ENCODE data around the gene RIPPLY2.

RIPPLY2 gene

GRCh38 chr6:83812595-83812994 is 40.6 kb upstream of the RIPPLY2 start:
- Histone ChIP-seq H3K27me3 (ENCODE audit: insufficient read depth, poor library complexity, severe bottlenecking) (peaks cover 15% of the 10 kb centered on the region), H3K4me1 (ENCODE audit: insufficient read depth, poor library complexity, severe bottlenecking) (peaks cover 9% of the 10 kb centered on the region), H3K36me3 (ENCODE audit: low read depth) (no peaks in the 10 kb centered on the region), H3K27ac (ENCODE audit: poor library complexity, severe bottlenecking) (no peak overlapping the region), H3K9me3 (ENCODE audit: severe bottlenecking) (no peaks in the 10 kb centered on the region), H3K4me3 (ENCODE audit: severe bottlenecking) (no peak overlapping the region)
- DNase-seq (ENCODE audit: low spot score) (no peak), ATAC-seq (ENCODE audit: low read depth) (no peak)
- no peak for TF ChIP-seq CTCF (IDR thresholded peaks at IDR 0.05; ENCODE audit: poor library complexity, severe bottlenecking)

GRCh38 chr6:83815631-83816272 is 37.4 kb upstream of the RIPPLY2 start:
- Histone ChIP-seq H3K36me3 (ENCODE audit: low read depth) (no peaks in the 10 kb centered on the region), H3K4me3 (ENCODE audit: severe bottlenecking) (no peak overlapping the region), H3K27me3 (ENCODE audit: insufficient read depth, poor library complexity, severe bottlenecking) (peaks cover 17% of the 10 kb centered on the region), H3K9me3 (ENCODE audit: severe bottlenecking) (no peaks in the 10 kb centered on the region), H3K27ac (ENCODE audit: poor library complexity, severe bottlenecking) (no peak overlapping the region), H3K4me1 (ENCODE audit: insufficient read depth, poor library complexity, severe bottlenecking) (peaks cover 9% of the 10 kb centered on the region)
- DNase-seq (ENCODE audit: low spot score), result no peak
- TF ChIP-seq CTCF (IDR thresholded peaks at IDR 0.05; ENCODE audit: poor library complexity, severe bottlenecking), result no peak
- ATAC-seq (ENCODE audit: low read depth), result peak; percentile 51

GRCh38 chr6:83822629-83823169 is 30.5 kb upstream of the RIPPLY2 start:
- H3K27me3 ChIP-seq (ENCODE audit: insufficient read depth, poor library complexity, severe bottlenecking), result peaks cover 1% of the 10 kb centered on the region
- DNase-seq (ENCODE audit: low spot score) (no peak), ATAC-seq (ENCODE audit: low read depth) (no peak)
- no peak overlapping the region for H3K4me3 ChIP-seq (ENCODE audit: severe bottlenecking)
- no peak overlapping the region for H3K27ac ChIP-seq (ENCODE audit: poor library complexity, severe bottlenecking)
- H3K4me1 ChIP-seq (ENCODE audit: insufficient read depth, poor library complexity, severe bottlenecking), result no peaks in the 10 kb centered on the region
- no peaks in the 10 kb centered on the region for H3K9me3 ChIP-seq (ENCODE audit: severe bottlenecking)
- no peak for TF ChIP-seq CTCF (IDR thresholded peaks at IDR 0.05; ENCODE audit: poor library complexity, severe bottlenecking)
- H3K36me3 ChIP-seq (ENCODE audit: low read depth), result no peaks in the 10 kb centered on the region

- no peaks in the 10 kb centered on the region for H3K4me1 ChIP-seq (ENCODE audit: insufficient read depth, poor library complexity, severe bottlenecking)
- H3K36me3 ChIP-seq (ENCODE audit: low read depth), result no peaks in the 10 kb centered on the region
- H3K4me3 ChIP-seq (ENCODE audit: severe bottlenecking), result no peak overlapping the region
- no peaks in the 10 kb centered on the region for H3K9me3 ChIP-seq (ENCODE audit: severe bottlenecking)
- H3K27me3 ChIP-seq (ENCODE audit: insufficient read depth, poor library complexity, severe bottlenecking), result no peaks in the 10 kb centered on the region
- ATAC-seq (ENCODE audit: low read depth) (peak; percentile 97), DNase-seq (ENCODE audit: low spot score) (no peak)
- no peak for TF ChIP-seq CTCF (IDR thresholded peaks at IDR 0.05; ENCODE audit: poor library complexity, severe bottlenecking)
- H3K27ac ChIP-seq (ENCODE audit: poor library complexity, severe bottlenecking), result no peak overlapping the region
These were observed 28.8 kb upstream of the RIPPLY2 start for GRCh38 chr6:83824388-83824801.

- no peaks in the 10 kb centered on the region for H3K27me3 ChIP-seq (ENCODE audit: insufficient read depth, poor library complexity, severe bottlenecking)
- no peak for TF ChIP-seq CTCF (IDR thresholded peaks at IDR 0.05; ENCODE audit: poor library complexity, severe bottlenecking)
- no peaks in the 10 kb centered on the region for H3K36me3 ChIP-seq (ENCODE audit: low read depth)
- H3K4me3 ChIP-seq (ENCODE audit: severe bottlenecking), result no peak overlapping the region
- no peaks in the 10 kb centered on the region for H3K9me3 ChIP-seq (ENCODE audit: severe bottlenecking)
- no peaks in the 10 kb centered on the region for H3K4me1 ChIP-seq (ENCODE audit: insufficient read depth, poor library complexity, severe bottlenecking)
- DNase-seq (ENCODE audit: low spot score), result no peak
- H3K27ac ChIP-seq (ENCODE audit: poor library complexity, severe bottlenecking), result no peak overlapping the region
- no peak for ATAC-seq (ENCODE audit: low read depth)
These were observed 28.3 kb upstream of the RIPPLY2 start for GRCh38 chr6:83824831-83825230.

Data from RWPE2 (cell line).